HG03460 (cell line): Measurements from ENCODE around the gene BEND3.
"Not testable (repeated sequence)": the region's sequence is repeated elsewhere in the genome, so short reads cannot be mapped to it uniquely, and the experiment has no call there.

Experiments used
- ATAC-seq: cut with Tn5 transposase; IDR thresholded peaks from one replicate; pipeline ENCODE4 v1.9.1; 2021; ENCODE audit not compliant: unreplicated experiment

BEND3 gene

GRCh38 chr6:107121964-107122495, 6.7 kb upstream of the BEND3 start:
- no peak for ATAC-seq

- no peak for ATAC-seq
Measured at GRCh38 chr6:107121266-107121665, 6.0 kb upstream of the BEND3 start.

GRCh38 chr6:107120404-107120803, 5.1 kb upstream of the BEND3 start:
- no peak for ATAC-seq

GRCh38 chr6:107118976-107119375, 3.7 kb upstream of the BEND3 start:
- ATAC-seq: no peak

- not testable (repeated sequence) for ATAC-seq
Measured at GRCh38 chr6:107118540-107118939, 3.2 kb upstream of the BEND3 start.

- no peak for ATAC-seq
Measured at GRCh38 chr6:107116931-107117330, 1.6 kb upstream of the BEND3 start.

GRCh38 chr6:107116328-107116892, 1.1 kb upstream of the BEND3 start:
- ATAC-seq: no peak

- no peak for ATAC-seq
Measured at GRCh38 chr6:107115695-107116327, 496 bp upstream of the BEND3 start.

- ATAC-seq: peak; percentile 71
Measured at GRCh38 chr6:107114213-107114925, 946 bp downstream of the BEND3 start.

- no peak for ATAC-seq
Measured at GRCh38 chr6:107110200-107110599, 5.1 kb downstream of the BEND3 start.

GRCh38 chr6:107108201-107108890, 7.0 kb downstream of the BEND3 start:
- ATAC-seq: no peak

GRCh38 chr6:107107791-107108190, 7.5 kb downstream of the BEND3 start:
- ATAC-seq: no peak

- ATAC-seq: no peak
Measured at GRCh38 chr6:107106165-107106564, 9.2 kb downstream of the BEND3 start.

GRCh38 chr6:107105511-107106116, 9.7 kb downstream of the BEND3 start:
- ATAC-seq: no peak

- no peak for ATAC-seq
Measured at GRCh38 chr6:107103082-107103481, 12.2 kb downstream of the BEND3 start.

- ATAC-seq: no peak
Measured at GRCh38 chr6:107102414-107102805, 12.9 kb downstream of the BEND3 start.

- no peak for ATAC-seq
Measured at GRCh38 chr6:107101686-107102413, 13.5 kb downstream of the BEND3 start.

GRCh38 chr6:107101211-107101610, 14.1 kb downstream of the BEND3 start:
- no peak for ATAC-seq

- no peak for ATAC-seq
Measured at GRCh38 chr6:107098436-107099307, 16.6 kb downstream of the BEND3 start.
